Fibroblast of peridontal ligament (primary cell): ENCODE data around the gene INPP4A.

ENCODE experiments used
- DNase-seq: peaks from one replicate; pipeline ENCODE4 v3.0.0-alpha.2; 2010; ENCODE audit errors: extremely low read depth

Gene INPP4A

DNA sequence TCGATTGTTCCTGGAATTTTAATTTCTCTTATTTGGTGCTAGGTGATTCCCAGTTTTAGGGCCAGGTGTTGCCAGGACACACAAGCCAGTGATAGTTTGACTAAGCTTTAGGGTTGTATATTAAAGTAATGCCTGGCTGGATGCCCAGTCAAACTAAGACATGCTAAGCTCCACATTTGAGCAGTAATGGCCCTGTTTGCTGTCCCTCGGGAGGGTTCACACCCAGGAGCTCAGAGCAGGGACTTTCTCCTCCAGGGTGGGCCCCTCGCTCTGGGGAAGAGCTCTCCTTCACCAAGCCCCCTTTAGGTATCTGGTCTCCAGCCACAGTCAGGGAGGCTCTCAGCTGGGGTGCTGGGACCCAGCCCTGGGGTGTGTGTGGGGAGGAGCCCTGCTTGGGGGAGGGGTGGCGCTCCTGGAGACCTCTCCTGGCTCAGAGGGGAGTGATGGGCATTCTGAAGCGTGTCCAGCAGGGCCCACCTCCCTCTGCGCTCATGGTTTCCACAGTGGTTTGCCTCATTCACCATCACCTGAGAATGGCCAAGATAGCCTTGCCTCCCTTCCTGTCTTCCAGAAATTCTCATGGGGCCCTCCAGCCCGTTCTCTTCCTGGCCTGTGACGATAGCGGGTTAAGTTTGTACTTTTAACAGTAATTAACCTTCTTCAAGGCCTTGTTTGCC lies 31.7 kb downstream of the INPP4A start:
- DNase-seq = no peak

DNA sequence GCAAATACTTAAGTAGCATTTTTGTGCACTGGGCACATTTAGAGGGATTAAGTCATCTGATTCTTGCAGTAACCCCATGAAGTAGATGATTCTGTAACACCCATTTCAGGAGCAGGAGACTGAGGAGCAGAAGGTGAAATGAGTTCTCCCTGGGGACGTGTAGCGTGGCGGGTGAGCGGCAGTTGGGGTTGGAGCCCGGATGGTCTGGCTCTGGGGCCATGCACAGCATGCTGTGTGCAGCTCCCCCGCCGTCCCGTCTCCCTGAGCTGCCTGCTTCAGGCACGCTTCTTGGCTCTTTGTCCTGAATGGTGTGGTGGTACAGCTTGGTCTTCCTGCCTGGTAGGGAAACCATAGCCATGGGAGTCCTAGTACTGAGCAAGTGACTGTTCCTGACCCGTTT lies 32.4 kb downstream of the INPP4A start:
- no peak for DNase-seq

DNA sequence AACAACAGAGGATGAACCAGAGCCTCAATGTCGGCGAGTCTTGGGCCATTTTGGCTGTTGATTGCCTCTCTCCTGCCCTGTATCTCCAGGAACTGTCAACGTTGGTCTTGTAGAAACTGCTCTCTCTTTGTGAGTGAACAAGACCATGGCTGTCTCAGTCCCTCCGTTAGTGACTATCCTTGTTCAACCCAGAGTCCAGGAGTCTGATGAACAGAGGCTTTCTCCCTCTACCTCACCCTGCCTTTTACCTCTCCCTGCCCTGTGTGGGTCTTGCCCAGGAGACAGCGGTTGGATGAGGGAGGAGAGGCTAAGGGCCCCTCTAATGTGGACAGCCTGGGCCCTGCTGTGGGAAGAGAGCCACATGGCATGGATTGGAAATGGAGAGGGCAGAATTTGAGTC lies 32.8 kb downstream of the INPP4A start:
- DNase-seq = no peak

- no peak for DNase-seq
These were observed 33.5 kb downstream of the INPP4A start for GRCh38 chr2:98478088-98478551.

DNA sequence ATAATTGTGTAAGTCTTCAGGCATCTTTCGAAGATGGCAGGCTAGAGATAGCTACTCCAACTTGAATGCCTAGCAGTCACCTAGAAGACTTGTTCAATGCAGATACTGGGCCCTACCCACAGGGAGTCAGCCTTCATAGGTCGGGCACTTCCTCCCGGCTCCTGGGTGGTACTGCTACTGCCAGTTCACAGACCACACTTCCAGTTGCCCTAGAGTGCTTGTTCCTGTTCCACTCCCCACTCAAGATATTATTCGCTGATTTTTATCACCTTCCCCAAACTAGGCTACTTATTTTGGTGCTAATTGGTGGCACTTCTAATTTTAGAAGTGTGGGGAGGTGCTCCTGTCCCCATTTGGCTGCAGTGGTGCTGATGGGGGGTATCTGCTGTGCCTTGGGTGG lies 34.2 kb downstream of the INPP4A start:
- DNase-seq = no peak

DNA sequence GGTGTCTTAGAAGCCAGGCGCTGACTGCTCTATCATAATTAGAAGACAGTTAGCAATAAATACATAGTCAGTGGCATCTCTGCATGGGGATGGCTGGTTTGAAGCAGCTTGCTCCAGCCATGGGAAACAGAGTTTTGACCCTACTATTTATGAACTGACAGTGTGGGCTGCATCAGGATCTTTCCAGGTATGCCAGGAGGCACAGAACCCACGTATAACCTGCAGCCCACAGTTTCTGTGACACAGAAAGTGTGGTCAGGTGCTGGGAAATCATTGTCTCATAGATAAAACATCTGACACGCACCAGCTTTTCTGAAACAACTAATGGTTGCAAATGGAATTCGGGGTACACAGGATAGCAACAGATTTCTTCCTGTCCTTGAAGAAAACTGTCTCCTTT lies 34.7 kb downstream of the INPP4A start:
- DNase-seq = no peak

DNA sequence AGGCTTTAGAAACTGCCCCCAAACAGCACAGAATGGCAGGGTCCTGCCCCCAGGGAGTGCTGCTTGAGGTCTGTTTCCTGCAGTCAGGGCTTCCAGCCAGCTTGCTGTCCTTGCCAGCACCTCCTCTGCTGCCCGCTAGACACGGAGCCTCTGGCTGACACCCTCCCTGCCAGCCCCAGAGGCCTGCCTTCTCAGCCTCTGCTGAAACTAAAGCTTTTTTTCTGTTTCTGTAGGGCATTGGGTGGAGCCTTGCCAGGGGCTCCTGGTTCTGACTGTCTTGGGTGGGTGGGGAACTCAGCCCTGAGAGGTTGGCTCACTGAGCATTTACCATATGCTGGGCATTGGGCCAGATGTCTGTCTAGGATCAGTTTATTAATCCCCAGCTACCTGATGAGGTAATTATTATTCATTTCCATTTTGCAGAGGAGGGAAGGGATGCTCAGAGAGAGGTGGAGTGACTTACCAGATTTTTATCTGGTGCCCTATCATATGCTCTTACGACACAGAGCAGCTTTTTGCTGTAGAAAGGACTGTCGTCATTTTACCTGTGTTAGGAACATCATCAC lies 35.4 kb downstream of the INPP4A start:
- peak; percentile 49 for DNase-seq

GRCh38 chr2:98480598-98480997 lies 35.9 kb downstream of the INPP4A start:
- no peak for DNase-seq

GRCh38 chr2:98482362-98482761 lies 37.7 kb downstream of the INPP4A start:
- DNase-seq = no peak

GRCh38 chr2:98483257-98483861 lies 38.7 kb downstream of the INPP4A start:
- DNase-seq = no peak

DNA sequence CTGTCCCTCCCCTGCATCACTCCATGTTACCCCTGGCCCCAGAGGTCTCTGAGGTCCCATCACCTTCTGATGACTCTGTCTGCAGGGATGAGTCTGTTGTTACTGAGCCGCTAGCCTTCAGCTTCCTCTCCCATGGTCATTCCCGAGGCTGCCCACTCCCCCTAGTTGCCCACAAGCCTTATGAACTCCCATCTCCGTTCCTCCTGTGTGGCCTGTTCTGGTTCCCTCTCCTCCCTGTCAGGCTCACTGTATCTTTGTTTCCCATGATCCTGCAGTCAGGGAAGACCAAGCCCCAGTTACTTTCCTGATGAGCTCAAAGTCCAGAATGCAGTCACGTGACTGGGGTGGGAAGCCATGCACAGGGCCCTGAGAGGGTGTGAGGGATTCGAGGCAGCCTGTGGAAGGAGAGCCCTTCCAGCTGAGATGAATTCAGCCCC lies 39.5 kb downstream of the INPP4A start:
- no peak for DNase-seq

GRCh38 chr2:98484652-98485452 lies 40.2 kb downstream of the INPP4A start:
- DNase-seq = no peak

- no peak for DNase-seq
These were observed 40.7 kb downstream of the INPP4A start for GRCh38 chr2:98485453-98485755.

DNA sequence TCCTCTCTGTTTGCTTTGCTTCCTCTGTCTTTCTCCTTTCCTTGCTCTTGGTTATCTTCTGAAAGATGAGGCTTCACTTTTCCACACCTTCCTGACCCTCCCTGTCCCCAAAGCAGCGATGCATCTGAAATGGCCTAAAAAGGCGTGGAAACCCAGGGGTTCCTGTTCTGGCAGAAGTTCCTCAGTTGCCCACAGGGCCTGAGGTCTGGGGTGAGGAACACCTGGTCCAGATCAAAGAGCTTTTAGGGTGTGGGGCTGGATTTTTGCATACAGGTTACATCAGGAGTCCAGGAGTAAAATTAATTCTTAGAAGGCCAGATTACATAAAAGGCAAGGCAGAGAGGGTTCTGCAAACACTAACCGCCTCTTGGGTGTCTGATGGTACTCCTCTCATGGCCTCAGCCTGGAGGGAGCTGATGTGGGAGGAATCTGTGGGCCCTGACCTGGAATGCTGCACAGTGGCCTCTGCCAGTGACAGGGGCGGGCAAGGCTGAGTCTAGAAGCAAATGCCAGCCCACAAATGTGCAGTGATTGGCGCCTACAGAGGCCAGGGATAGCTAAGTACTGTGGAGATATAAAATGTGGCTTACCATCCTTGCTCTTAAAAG lies 41.8 kb downstream of the INPP4A start:
- DNase-seq = no peak

- peak; percentile 50 for DNase-seq
These were observed 42.6 kb downstream of the INPP4A start for GRCh38 chr2:98487101-98487805.

GRCh38 chr2:98487806-98488189 lies 43.1 kb downstream of the INPP4A start:
- DNase-seq = no peak

GRCh38 chr2:98488252-98488651 lies 43.6 kb downstream of the INPP4A start:
- DNase-seq = no peak

DNA sequence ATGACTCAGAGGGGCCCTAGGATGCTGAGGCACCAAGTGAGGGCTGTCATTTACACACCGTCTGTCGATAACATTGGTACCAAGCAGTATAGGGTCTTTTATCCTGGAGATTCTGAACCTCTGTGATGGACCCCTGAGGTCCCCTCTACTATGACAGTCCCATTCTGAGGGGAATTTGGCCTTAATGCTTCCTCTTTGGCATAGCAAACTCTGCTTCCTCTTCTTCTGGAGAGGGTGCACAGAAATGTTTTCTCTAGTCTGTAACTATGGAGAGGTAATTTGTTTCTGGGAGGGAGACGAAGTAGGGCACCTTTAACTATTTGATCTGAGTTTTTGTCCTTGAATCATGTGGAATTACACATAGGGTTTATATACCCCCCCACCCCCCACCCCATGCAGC lies 44.8 kb downstream of the INPP4A start:
- DNase-seq = no peak

DNA sequence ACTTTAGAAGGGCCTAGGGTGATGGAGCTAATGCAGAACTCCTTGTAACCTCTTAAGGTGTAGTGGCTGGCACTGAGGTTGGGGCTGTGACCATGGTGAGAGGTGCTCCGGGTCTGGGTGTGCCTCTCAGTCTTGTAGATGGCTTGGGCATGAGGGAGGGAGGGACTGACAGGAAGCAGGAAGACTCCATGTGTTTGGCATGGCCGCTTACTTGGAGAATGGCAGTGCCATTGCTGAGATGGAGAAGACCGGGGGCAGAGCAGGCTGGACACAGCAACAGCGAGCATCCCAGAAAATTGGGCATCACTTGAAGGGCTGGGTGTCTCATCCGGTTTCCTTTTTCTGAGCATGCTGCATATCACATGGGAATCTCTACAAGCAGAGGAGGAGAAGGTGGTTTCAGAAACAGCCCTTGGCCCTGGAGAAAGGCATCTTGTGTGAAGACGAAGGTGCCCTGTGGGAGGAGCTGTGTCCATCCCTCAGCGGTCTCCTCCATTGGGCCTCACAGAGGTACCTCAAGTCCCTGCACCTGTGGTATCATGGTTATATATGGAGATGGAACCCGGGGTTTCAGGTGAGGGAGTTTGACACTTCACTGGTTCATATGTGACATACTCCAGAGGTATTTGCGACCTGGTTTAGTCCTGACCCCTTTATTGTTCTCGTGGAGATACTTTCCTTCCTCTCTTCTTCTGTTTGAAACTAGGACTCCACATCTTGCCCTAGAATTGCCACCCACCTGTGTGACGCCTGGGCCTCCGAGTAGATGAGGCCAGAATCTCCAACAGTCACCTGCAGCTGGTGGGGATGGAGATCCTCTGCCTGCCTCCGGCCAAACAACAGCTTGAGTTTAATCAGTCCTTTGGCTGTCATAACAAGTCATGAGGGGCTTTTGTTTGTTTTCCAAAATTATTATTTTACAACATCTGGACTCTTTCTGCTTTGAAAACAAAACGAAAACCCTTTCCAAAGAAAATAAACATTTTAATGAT lies 45.6 kb downstream of the INPP4A start:
- no peak for DNase-seq

GRCh38 chr2:98492441-98492840 lies 47.8 kb downstream of the INPP4A start:
- no peak for DNase-seq
